GM21360 (cell line): ENCODE measurements around the gene PRKCA.

Experiments used
- ATAC-seq: cut with Tn5 transposase; IDR thresholded peaks from one replicate; pipeline ENCODE4 v1.9.1; 2021; ENCODE audit warnings: mild to moderate bottlenecking, moderate library complexity; ENCODE audit not compliant: unreplicated experiment

PRKCA gene

DNA sequence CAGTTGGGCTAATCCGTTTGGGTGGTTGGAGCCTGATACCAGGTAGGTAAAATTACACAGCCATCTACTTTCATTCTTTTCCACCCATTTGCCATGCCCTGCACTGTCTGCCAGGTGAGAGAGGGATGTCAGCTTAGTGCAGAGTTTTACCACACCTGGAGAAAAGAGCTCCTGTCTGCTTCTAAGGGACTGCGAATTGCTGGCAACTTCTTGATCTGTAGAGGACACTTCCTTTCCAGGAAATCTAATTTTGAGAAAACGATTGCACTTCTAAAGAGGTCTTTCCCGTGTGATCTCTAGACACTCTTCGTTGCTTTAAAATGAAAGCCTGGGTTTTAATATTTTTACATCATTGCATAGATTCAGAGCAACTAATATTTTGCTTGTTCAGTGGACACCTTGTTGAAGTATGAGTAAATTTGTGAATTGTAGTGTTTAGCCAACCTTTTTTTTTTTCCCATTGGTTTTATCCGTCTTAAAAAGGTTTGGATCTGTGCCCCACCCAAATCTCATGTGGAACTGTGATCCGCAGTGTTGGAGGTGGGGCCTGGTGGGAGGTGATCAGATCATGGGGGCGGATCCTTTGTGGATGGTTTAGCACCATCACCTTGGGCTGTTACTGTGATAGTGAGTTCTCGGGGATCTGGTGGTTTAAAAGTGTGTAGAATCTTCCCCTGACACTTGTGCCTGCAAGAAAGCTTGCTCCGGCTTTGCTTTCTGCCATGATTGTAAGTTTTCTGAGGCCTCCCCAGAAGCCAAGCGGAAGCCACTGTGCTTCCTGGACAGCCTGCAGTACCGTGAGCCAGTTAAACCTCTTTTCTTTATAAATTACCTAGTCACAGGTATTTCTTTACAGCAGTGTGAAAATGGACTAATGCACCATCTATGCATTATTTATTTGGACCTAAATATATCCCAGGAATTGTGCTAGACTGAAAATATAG lies 104.6 kb downstream of the PRKCA start:
- no peak for ATAC-seq

DNA sequence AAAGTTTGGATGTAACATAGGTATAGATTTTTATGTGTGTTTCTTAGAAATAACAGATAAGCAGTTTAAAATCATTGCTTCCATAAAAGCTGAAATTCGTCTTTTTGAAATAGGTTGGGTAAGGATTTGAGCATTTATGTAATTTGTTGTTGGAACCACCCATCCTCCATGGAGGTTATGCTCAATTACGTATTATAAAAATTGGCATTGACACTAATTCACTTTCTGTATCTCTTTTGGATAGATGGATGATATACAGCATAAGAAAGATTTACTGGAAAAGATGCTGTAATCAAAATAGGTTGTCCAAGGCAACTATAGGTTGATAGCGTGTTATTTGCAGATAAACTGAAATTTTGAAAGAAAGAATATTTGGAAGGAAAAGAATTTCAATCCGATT lies 105.5 kb downstream of the PRKCA start:
- no peak for ATAC-seq

DNA sequence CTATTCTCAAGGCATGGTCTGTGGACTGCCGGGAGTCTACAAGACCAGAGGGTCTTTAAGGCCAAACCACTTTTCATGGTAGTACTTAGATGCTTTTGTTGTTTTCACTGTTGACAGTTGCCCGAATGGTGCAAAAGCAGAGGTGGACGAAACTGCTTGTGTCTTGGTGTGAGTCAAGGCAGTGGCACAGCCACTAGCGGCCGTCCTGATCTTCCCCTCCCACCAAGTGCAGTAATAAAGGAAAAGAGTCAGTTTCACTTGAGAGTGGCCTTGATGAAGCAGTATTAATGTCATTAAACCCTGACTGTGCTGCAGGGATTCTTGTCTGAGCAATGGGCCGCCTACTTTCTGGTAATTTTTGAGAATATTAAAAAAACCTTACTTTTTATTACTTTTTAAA lies 109.1 kb downstream of the PRKCA start:
- no peak for ATAC-seq

DNA sequence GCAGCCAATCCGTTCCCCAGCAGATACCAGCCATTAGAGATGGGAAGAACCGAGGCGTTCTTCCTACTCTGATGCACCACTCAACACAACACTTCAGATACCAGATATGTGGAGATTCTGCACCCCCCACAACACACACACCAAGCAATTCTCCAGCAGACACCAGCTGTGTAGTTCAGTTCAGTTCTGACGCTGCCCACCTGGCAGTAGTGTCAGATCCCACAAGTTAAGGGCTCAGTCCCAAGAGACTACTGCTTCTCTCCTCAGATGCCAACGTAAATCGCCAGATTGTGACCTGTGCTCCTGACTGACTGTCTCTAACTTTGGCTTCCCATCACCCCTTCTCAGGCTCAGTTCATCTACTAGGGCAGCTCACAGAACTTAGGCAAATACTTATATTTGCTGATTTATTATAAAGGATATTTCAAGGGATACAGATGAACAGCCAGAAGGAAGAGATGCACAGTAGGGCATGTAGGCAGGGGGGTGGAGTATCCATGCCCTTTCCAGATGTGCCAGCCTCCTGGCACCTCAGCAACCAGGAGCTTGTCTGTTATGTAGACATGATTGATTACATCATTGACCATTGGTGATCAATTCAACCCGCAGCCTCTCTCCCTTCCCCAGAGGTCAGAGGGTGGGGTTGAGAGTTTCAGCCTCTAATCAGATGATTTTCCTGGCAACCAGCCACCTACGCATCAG lies 110.6 kb downstream of the PRKCA start:
- no peak for ATAC-seq

DNA sequence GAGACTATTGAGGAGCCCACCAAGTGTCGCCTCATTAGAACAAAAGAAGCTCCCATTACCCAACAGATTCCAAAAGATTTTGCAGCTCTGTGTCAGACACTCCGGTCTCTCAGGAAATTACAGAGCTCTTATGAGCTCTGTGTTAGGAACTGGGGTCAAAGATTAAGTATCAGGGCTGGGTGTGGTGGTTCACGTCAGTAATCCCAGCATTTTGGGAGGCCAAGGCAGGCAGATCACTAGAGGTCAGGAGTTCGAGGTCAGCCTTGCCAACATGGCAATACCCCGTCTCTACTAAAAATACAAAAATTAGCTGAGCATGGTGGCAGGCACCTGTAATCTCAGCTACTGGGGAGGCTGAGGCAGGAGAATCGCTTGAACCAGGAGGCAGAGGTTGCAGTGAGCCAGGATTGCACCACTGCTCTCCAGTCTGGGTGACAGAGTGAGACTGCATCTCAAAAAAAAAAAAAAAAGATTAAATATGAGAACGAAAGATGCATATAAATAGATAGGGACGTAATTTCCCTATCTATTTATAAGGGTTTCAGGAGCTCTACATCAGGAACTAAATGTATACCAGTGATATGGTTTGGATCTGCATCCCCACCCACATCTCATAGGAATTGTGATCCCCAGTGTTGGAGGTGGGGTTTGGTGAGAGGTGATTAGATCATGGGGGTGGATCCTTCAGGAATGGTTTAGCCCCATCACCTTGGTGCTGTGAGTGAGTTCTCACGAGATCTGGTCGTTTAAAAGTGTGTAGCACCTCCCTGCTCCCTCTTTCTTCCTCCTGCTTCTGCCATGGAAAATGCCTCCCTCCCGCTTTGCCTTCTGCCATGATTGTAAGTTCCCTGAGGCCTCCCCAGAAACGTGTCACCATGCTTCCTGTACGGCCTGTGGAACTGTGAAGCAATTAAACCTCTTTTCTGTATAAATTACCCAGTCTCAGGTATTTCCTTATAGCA lies 111.4 kb downstream of the PRKCA start:
- ATAC-seq = no peak

DNA sequence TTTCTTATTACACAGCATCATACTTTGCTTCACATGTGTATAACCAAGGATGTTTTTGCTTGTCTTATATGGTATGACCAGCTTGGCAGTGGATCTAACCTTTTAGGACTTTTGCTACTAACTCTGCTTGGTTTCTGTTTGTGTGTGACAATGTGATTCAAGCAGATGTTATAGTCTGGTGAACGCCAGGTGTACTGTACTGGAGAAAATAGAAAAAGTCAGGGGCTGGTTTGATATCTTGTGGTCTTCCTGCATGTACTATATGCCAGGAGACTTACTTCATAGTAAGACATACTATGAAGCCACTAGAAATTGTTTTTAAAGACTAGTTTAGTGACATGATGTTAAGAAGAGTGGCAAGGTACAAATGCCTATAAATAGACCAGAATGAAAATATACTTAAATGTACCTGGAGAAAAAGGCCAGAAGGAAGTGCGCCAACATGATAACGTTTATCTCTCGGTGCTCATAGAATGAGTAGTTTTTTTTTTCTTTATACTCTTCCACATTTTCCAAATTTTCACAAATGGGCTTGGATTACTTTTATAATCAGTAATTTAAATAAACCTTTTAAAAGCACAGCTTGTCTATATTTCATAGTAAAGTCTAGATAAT lies 112.3 kb downstream of the PRKCA start:
- ATAC-seq = no peak

DNA sequence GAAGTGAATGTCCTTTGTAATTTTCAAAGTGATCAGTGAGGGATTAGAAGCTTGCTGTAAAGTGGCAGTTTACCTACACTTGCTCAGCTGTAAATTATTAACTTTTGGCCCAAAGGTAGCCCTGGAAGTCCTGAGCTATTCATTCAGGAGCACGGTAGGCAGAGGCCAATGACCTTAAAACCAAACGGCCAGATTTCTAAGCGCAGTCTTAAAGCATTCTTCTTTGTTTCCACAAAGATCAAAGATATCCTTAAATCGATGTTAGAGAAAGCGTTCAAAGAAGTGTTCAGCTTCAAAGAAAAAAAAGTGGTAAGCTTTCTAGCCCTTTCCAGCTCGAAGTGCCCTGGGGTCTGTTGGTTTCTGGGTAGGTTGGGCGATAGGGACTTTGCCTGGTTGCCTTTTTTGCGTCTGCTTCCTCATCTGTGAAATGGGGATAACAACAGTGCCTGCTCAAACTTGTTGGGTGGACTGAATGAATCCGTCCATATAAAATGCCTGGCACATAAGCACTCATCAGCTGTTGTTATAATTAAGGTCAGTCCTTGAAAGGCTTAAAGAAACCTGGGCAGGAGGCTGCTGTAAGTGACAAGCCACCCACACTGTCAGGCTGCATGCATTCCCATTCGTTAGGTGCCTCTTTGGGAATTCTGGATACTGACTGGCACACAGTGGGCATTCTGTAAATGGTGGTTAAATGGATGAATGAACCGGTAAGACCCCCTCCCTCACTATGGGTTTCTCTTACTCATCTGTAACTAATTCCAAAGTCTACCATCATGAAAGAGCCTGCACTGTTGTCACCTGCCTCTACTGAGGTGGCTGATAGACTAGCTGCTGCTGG lies 113.2 kb downstream of the PRKCA start:
- no peak for ATAC-seq

DNA sequence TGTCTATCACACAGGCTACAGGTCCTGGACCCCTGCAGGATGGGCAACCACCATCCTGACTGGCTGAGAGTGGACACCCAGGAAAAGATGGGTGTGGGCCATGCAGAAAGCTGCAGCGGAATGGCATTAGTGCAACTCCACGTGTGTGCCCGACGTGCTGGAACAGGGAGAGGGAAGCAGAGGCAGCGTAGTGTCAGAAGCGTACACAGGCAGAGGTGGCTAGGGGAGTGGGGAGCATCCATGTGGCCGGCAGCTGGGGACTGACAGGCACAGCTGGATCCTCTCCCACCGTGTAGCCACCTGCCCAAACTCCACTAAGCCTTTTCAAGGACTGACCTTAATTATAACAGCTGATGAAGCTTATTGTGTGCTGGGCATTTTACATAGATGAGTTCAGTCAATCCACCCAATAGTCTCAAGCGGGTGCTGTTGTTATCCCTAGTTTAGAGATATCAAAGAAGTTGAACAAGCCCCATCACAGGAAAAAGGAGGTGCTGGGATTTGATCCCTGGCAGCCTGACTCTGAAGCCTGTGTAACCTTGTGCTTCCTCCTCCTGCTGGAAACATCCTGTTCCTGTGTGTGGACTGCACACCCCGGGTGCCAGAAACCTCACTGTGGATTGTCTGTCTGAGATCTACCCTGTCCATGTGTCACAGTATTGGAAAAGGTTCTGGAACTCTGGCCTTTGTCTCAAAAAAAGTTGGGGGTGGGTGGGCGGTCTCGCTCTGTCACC lies 114.0 kb downstream of the PRKCA start:
- ATAC-seq = no peak

DNA sequence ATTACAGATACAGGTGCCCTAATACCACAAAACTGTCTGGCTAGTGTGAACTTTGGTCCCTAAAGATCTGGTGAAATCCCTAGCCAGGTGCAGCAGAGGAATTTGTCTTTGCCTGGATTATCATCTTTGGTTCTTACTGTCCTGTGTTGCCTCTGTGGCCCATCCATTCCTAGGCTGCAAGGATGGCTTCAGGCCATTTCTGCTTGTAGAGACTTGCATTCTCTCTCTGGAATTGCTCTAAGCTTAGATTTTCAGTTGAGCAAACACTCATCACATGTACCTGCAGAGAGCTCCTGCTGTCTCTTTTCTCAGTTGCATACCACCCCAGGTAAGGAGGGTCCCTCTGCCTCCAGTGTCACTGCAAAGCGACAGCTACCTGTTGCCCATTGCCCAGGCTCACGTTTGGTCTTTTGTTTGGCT lies 114.9 kb downstream of the PRKCA start:
- no peak for ATAC-seq

DNA sequence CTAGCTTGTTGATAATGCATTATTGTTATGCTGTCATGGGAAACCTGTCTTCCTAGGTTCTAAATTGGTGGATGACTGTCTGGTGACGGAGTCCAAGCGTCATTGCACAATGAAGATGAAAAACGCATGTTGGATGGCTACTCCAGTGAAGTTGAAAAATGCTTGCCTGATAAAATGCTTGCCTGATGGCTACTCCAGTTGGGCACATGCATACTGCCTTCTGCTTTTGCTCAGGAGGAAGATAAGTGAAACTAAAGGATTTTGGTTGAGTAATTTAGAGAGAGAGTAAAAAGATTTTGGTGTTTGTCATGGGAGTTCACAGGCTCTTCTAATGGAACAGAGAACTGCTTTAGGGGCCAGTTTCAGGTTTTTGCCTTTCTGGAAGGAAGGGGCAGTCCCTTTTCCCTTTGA lies 118.6 kb downstream of the PRKCA start:
- no peak for ATAC-seq

DNA sequence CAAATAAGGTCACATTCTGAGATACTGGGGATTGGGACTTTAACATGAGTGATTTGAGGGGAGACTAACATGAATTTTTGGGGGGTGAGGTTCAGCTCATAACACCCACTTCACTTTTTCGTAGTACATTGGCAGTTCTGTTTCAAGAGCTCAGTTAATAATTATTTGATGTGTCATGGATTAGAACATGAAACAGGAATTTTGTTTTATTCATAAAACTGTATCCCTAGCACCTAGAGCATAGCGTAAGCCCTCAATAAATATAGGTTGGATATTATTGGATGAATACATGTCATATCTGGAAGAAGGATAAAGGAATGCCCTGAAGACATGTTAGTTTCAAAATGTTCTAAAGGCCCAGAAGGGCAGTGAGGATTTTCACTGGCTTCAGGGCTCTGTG lies 119.8 kb downstream of the PRKCA start:
- no peak for ATAC-seq

DNA sequence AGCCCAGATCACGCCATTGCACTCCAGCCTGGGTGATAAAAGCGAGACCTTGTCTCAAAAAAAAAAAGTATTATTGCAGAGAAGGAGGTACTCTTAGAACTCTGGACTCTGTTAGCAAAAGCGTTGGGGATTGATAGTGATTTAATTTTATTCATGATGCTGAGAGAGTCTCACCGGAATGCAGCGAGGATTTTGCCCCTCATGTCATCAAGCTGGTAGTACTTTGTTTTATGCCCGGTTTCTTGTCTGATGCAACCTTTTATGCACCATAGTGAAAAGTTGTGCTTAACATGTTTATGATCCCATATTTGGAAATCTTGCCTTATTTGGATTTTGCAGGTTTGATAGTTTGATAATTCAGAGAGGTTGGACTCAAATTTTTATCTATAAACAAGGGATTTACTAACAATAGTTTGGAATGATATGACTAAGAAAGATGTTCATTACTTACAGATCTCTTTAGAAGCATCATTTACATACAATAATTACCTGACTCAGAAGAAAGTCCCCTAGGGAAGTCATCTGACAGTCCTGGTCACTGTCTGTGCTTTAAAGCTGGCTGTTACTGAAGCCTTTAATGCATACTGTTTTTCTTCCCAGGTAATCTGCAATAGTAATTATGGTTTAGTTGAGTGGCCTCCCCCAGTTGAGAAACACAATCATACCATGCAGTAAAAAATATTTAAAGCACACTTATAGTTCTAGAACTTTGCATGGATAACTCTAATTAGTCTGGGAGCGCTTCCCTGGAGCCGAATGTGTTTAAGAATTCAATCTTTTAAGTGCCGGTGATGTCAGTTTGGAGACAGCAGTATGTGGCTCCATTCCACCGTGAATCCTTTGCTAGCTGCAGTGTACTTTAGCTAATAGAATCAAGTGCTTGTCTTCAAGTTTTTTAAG lies 120.9 kb downstream of the PRKCA start:
- ATAC-seq = no peak

DNA sequence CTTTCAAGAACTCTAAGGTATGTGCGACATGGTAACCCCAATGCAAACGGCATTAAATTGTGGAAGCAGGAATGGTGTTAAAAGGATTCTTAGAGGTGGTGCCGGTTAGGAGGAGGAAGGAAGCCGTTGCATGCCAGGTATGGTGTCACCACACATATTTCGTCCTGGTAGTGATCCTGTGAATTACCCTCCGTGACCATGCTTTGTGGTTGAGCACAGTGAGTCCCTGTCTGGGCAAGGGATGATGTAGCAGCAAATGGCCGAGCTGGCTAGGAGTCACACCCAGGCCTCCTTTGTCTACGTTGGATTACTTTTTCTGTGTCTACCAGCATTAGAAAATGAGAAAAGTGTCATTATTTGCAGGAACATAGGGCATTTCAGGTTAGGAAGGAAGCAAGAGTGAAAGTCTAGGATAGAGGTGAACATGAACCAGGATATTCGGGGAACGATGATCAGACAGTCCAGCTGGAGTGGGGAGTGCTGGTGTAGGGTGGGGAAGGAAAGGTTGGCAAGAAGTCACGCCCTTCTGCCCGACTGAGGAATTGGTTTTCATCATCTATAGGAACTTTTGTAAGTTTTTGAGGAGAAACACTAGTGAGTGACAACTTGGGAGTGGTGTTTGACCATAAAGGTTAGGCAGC lies 123.5 kb downstream of the PRKCA start:
- ATAC-seq = no peak

DNA sequence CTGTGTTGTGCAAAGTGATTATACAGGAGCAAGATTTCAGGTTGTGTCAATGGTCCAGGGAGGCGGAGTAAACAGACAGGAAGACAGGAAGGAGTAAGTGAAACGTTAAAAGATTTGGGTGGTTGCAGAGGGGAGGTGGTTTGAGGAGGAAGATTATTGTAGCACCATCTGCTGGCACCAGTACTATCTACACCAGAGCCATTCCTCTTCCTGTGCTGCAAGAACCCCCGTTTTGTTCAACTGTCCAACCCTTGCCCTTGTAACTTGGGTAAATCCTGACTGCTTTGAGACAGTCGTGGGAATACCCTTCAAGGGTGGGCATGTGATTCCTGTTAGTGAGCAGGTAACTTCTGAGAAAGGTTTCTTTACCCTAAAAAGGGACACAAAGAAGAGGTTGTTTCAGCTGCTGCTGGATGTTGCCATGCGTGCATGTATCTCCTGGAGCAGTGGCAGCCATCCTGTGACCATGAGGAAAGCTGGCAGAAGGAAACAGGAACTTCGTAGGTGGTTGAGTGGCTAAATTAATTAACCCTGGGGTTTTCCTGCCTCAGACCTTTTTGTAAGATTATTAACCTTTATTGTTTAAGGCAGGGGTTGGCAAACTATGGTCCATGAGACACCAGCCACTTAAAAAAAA lies 124.1 kb downstream of the PRKCA start:
- ATAC-seq = no peak

DNA sequence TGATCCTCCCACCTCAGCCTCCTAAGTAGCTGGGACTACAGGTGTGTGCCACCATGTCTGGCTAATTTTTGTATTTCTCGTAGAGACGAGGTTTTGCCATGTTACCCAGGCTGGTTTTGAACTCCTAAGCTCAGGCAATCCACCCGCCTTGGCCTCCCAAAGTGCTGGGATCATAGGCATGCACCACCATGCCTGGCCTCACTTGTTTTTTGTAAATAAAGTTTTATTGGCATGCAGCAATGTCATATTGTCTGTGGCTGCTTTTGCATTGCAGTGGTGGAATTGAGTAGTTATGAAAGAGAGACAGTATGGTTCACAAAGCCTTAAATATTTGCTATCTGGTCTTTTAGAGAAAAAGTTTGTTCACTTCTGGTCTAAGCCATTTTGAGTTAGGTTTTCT lies 124.7 kb downstream of the PRKCA start:
- no peak for ATAC-seq

DNA sequence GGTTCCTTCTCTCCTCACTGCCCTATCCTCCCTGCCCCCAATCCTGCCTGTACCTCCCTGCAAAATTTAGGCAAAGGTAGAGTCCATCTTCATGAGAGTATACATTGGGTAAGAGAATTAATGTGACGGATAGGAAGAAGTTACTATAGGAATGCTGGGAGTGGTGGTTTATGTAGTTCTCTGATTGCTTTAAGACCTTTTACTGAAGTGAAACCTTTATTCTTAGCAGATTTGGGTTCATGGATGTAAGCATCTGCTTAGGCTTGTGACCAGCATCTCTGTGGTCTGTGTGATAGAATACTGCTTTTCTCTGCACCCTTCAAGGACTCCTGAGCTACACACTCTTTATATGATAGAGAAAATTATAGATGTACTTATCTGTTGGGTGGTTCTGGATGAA lies 127.3 kb downstream of the PRKCA start:
- ATAC-seq = no peak
